Inferior parietal cortex (tissue), 1 donor: Measurements from ENCODE around the gene MYO7A.

Source experiments
- DNase-seq: peaks from one replicate; pipeline ENCODE4 v3.0.0-alpha.2; 2016; ENCODE audit errors: extremely low spot score

The MYO7A gene

GRCh38 chr11:77146261-77147035, 18.4 kb downstream of the MYO7A start:
- no peak for DNase-seq

DNA sequence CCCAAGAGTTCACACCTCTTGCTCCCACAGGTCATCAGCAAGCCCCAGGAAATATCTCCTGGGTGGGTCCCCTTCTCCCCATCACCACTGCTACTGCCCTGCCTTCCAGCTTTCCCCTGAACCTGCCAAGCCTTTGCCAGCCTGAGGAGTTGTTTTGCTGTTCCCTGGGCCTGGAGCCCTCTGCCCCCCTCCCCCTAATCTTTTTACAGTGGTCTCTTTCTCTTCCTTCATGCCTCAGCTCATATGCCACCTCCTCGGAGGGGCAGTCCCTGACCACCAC, 18.9 kb downstream of the MYO7A start:
- DNase-seq: no peak

DNA sequence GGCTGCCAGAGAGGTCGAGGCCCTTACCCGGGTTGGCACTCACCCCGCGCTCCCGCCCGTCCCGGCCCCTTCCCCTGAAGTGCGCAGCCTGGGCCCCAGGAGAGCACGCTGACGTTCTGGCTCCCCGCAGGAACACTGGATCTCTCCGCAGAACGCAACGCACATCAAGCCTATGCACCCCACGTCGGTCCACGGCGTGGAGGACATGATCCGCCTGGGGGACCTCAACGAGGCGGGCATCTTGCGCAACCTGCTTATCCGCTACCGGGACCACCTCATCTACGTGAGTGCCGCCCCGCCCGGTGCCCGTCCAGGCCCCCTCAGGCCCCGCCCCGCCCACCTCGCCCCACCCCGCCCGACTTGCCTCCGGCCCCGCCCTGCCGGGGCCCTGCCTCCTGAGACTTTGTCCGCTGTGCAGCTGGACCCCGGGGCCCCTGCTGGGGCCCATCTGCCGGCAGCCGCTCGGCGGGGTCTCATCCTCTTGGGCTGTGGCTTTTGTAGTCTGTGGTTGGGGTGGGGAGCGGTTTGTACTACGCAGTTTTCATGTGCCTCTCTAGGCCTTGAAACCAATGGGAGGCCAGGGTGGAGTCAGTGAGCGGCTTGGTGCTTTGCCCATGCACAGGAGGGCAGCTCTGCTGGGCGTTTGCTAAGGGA, 19.7 kb downstream of the MYO7A start:
- DNase-seq: no peak

GRCh38 chr11:77148963-77149715, 21.1 kb downstream of the MYO7A start:
- DNase-seq: no peak

DNA sequence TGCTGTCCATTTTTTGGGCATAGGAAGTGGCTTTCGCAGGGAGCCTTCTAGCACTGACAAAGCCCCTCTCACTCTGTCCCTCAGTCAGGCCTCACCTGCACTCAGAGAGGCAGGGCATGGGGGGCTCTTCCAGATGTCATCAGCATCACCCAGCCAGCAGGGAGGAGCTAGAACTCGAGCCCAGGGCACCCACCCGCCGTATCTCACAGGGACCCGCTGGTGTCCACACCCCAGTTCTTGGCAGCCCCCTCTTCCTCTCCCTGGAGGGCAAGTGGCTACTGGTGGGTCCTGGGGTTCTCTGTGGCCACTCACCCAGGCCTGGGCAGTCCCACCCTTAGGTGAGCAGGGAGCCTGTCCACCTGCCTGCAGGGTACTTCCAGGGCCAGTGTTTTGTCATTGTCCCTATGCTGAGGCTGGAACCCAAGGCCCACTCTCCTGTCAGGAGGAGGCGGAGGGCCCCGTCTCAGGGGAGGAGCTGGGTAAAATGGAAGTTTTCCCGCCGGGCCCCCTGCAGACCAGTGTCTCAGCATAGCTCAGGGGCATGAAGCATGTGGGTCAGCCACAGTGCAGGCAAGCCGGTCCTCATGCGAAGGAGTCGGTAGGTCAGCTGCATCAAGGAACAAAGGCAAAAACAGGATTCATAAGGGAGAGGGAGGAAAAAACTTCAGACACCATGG, 21.8 kb downstream of the MYO7A start:
- no peak for DNase-seq

GRCh38 chr11:77150836-77151235, 22.8 kb downstream of the MYO7A start:
- DNase-seq: no peak

DNA sequence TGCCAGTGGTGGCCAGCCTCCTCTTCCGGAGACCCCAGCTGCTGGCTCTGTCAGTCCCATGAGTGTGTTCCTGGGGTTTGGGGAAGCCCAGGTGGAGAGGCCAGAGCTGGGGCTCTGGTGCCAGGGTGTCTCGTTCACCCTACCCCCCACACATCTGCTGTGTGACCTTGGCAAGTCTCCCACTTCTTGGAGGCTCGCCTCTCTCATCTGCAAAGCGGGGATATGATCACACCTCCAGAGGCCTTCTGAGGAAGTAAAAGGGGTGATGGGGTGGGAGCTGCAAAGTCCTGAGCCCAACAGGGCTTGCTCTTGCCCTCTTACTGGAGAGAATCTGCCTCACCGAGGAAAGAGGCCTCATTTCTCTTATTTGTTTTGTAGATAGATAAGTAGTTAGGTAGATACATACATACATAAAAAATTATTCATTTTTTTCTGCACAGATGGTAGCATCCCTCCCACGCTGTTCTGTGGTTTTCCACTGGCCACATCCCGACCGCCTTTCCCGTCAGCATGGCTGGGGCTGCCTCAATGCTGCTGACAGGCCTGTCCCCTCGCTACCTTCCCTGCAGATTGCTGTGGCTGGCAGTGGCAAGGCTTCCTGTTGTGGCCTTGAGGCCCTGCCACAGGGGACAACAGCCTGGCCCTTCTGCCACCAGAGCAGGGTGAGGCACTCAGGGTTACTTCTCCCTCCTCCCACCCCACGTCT, 23.9 kb downstream of the MYO7A start:
- peak; percentile 45 for DNase-seq

- no peak for DNase-seq
Measured at GRCh38 chr11:77152846-77153245, 24.8 kb downstream of the MYO7A start.

DNA sequence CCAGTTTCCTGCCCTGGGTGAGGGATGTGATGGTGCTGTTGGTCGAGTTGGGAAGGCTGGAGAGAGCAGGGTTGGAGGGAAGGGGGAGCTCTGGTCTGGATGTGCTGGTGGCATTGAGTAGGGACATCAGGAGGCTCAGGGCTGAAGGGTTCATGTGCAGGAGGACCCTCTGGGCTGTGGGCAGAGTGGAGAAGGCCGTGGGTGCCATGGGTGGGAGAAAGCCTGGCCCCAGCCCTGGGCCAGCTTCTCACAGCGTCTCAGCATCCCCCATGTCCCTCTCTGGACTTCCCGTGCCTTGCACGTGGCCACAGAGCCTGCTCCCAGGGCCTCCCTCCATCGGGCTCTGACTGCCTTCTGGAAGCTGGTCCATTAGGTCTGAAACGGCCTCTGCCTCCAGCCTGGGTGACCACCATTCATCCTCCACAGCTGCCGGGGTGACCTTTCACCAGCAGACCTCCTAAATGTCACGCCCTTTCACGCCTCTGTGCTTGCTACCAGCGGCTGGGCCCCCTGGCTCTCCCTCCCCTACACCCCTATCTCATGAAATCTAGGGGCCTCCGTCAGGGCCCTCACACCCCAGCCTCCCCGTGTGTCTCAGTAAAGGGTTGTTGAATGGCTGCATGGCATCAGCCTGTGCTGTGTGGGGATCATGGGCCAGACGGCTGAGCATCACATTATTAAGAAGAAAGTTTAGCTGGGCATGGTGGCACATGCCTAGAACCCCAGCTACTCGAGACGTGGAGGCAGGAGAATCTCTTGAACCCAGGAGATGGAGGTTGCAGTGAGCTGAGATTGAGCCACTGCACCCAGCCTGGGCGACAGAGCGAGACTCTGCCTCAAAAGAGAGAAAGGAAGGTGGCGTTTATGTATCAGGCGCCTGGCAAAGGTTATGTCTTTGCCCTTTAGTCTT, 25.5 kb downstream of the MYO7A start:
- no peak for DNase-seq

GRCh38 chr11:77154381-77155081, 26.5 kb downstream of the MYO7A start:
- DNase-seq: peak; percentile 51

- no peak for DNase-seq
Measured at GRCh38 chr11:77155082-77155475, 27.0 kb downstream of the MYO7A start.

DNA sequence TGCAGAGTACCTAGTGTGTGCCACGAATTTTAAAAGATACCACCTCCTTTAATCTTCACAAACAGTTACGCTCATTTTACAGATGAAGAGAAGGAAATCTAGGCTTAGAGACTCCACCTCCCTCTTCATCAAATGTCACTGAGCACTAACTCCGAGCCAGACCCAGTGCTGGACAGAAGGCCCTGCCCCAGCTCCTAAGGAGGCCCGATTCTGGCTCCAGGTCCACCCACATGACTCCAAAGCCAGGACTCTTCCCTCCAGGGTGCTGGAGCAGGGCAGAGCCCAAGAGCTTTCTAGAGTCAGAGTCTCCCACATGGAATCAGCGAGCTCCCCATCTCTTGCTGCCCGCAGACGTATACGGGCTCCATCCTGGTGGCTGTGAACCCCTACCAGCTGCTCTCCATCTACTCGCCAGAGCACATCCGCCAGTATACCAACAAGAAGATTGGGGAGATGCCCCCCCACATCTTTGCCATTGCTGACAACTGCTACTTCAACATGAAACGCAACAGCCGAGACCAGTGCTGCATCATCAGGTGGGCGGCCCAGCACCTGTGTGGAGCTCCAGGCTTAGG, 27.6 kb downstream of the MYO7A start:
- DNase-seq: no peak

GRCh38 chr11:77156396-77157195, 28.6 kb downstream of the MYO7A start:
- DNase-seq: no peak

DNA sequence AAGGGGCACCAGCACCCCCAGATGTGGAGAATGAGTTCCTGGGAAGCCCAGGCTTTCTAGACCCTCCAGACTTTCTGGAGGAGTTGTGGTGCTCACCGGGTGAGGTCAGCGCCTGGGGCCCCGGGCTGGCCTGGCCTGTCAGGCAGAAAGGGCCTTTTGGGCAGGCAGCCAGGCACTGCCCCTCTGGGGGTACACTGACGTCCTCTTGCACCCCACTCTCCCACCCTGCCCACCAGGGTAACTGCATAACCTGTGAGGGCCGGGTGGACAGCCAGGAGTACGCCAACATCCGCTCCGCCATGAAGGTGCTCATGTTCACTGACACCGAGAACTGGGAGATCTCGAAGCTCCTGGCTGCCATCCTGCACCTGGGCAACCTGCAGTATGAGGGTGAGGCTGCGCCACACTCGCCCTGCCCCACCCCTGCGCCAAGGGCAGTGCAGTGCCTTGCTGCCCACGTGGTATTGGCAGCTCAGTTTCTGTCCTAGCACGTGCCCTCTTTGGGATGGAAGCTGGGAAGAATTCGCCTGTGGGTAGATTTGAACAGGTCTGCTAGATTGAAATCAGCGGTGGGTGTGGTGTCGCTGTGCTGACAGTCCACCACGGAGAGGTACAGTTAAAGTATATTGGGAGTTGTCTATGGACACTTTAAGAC, 30.1 kb downstream of the MYO7A start:
- no peak for DNase-seq

- no peak for DNase-seq
Measured at GRCh38 chr11:77159219-77159936, 31.3 kb downstream of the MYO7A start.

- no peak for DNase-seq
Measured at GRCh38 chr11:77159937-77160495, 32.0 kb downstream of the MYO7A start.

DNA sequence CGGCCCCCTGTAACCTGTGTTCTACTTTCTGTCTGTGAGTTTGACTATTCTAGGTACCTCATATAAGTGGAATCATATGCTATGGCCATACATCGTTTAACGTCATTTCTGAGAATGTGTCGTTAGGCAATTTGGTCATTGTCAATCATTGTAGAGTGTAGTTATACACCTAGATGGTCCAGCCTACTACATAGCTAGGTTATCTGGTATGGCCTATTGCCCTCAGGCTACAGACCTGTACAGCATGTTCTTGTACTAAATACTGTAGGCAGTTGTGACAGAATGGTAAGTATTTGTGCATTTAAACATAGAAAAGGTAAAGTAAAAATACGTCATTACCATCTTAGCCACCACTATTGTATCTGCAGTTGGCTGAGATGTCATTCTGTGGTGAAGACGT, 35.2 kb downstream of the MYO7A start:
- no peak for DNase-seq
